ENCODE results near the gene RASAL2. TPM values are rescaled to one million over a fixed set of nuclear protein-coding genes. Genes with fewer than 3 reads are reported as not detected.

RASAL2 gene
- total RNA-seq, 2 experiments from 2014 or later: not detected

- Mint-ChIP-seq H3K27ac (no peak overlapping the region), H3K9me3 (no peaks in the 10 kb centered on the region), H3K4me1 (ENCODE audit: low read depth) (no peaks in the 10 kb centered on the region), H3K4me3 (no peak overlapping the region), H3K36me3 (ENCODE audit: low read depth) (no peaks in the 10 kb centered on the region), H3K27me3 (no peaks in the 10 kb centered on the region)
- DNase-seq: peak; percentile 83
- CTCF ChIA-PET: interaction anchor here (0.6 to 3.3 kb wide), 24 partner anchors 10 to 839 kb away, joined by 3 to 29 read pairs (median 3); no protein-coding TSS in a partner anchor
- intact Hi-C loops (cut with micrococcal nuclease): loop anchor here (2.0 to 5.0 kb wide), 2 partner anchors 220 to 470 kb away; no protein-coding TSS in a partner anchor
- TF ChIP-seq CTCF (IDR thresholded peaks at IDR 0.05): peak; percentile 86
- ATAC-seq: peak; percentile 87
- POLR2A ChIA-PET: no interaction called here
These were observed 438.5 kb downstream of the RASAL2 start for GRCh38 chr1:178532392-178532791.

DNA sequence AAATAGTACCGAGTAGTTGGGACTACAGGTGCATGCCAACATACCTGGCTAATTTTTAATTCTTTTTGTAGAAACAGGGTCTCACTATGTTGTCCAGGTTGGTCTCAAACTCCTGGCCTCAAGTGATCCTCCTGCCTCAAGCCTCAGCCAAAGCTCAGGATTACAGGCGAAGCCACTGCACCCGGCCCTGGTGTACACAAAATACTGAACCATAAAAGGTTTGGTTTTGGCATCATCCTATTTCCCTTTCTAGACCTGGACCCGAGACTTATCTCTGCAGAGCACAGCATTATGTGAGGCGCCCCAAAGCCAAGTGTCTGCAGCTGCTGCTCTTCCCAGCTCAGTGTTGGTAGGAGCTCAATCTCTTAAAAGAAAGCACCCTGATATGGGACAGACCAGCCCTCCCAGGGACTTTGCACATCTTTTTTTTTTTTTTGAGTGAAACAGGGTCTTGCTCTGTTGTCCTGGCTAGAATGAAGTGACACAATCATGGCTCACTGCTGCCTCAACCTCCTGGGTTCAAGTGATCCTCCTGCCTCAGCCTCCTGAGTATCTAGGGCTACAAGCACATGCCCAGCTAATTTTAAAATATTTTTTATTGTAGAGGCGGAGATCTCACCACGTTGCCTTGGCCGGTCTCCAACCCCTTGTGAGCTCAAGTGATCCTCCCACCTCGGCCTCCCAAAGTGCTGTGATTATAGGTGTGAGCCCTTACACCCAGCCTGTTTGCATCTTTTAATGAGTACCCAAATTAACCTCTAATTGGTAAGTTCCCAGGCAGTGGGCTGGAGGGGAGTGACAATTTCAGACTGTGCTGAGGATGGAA lies 439.4 kb downstream of the RASAL2 start:
- Mint-ChIP-seq H3K4me3 (no peak overlapping the region), H3K27me3 (no peaks in the 10 kb centered on the region), H3K36me3 (ENCODE audit: low read depth) (no peaks in the 10 kb centered on the region), H3K9me3 (no peaks in the 10 kb centered on the region), H3K4me1 (ENCODE audit: low read depth) (no peaks in the 10 kb centered on the region), H3K27ac (no peak overlapping the region)
- intact Hi-C loops (cut with micrococcal nuclease): loop anchor here (2.0 to 5.0 kb wide), 2 partner anchors 219 to 469 kb away; no protein-coding TSS in a partner anchor
- ATAC-seq: no peak
- POLR2A ChIA-PET: interaction anchor here (0.6 kb wide), 1 partner anchor 26 kb away, joined by 3 read pairs; no protein-coding TSS in a partner anchor
- CTCF ChIA-PET: interaction anchor here (0.5 to 3.3 kb wide), 14 partner anchors 7 to 1871 kb away, joined by 3 to 29 read pairs (median 4); no protein-coding TSS in a partner anchor
- TF ChIP-seq CTCF (IDR thresholded peaks at IDR 0.05): no peak
- DNase-seq: no peak

Other genes with a start within 250 kb of the RASAL2 start
- gene SEC16B, start 124.0 kb upstream of the RASAL2 start, total RNA-seq: not detected

Measured in activated CD8-positive, alpha-beta T cell treated with anti-CD3 and anti-CD28 coated beads for 36 hours (primary cell).